HG03196 (cell line): ENCODE results near the gene DCXR.

Experiments used
- ATAC-seq: cut with Tn5 transposase; IDR thresholded peaks from one replicate; pipeline ENCODE4 v1.9.1; 2021; ENCODE audit not compliant: unreplicated experiment

Gene DCXR

GRCh38 chr17:82012261-82012639 lies 25.2 kb downstream of the DCXR start:
- ATAC-seq, result no peak

GRCh38 chr17:82011617-82012187 lies 25.8 kb downstream of the DCXR start:
- no peak for ATAC-seq

- ATAC-seq, result no peak
These were observed 26.6 kb downstream of the DCXR start for GRCh38 chr17:82010575-82011525.

GRCh38 chr17:82009413-82009812 lies 28.1 kb downstream of the DCXR start:
- no peak for ATAC-seq

- no peak for ATAC-seq
These were observed 28.5 kb downstream of the DCXR start for GRCh38 chr17:82008941-82009405.

GRCh38 chr17:82008258-82008940 lies 29.1 kb downstream of the DCXR start:
- ATAC-seq, result no peak

GRCh38 chr17:82007495-82008257 lies 29.8 kb downstream of the DCXR start:
- no peak for ATAC-seq

GRCh38 chr17:82007228-82007494 lies 30.3 kb downstream of the DCXR start:
- no peak for ATAC-seq

- no peak for ATAC-seq
These were observed 30.8 kb downstream of the DCXR start for GRCh38 chr17:82006468-82007227.

GRCh38 chr17:82005701-82006348 lies 31.7 kb downstream of the DCXR start:
- no peak for ATAC-seq

GRCh38 chr17:82004517-82005455 lies 32.7 kb downstream of the DCXR start:
- no peak for ATAC-seq

- no peak for ATAC-seq
These were observed 33.8 kb downstream of the DCXR start for GRCh38 chr17:82003411-82004381.

- ATAC-seq, result no peak
These were observed 35.9 kb downstream of the DCXR start for GRCh38 chr17:82001571-82002056.

GRCh38 chr17:82000803-82001570 lies 36.5 kb downstream of the DCXR start:
- no peak for ATAC-seq

- no peak for ATAC-seq
These were observed 37.3 kb downstream of the DCXR start for GRCh38 chr17:81999976-82000802.

- no peak for ATAC-seq
These were observed 37.9 kb downstream of the DCXR start for GRCh38 chr17:81999587-81999975.
